ENCODE measurements around the gene MEA1. TPM values are rescaled to one million over a fixed set of nuclear protein-coding genes. Genes with fewer than 3 reads are reported as not detected.
"Not testable (repeated sequence)": the region's sequence is repeated elsewhere in the genome, so short reads cannot be mapped to it uniquely, and the experiment has no call there.

Gene MEA1
- total and polyA plus RNA-seq, 5 donors from 2014 or later, result 27.6 to 121 (median 76.1) TPM

- Mint-ChIP-seq H3K4me1 (peaks cover 0 to 23% (median 18%) of the 10 kb centered on the region in 4 donors), H3K36me3 (peaks cover 30% of the 10 kb centered on the region), H3K9me3 (no peaks in the 10 kb centered on the region), H3K27ac (no peak overlapping the region), H3K27me3 (no peaks in the 10 kb centered on the region), H3K4me3 (peak overlapping the region in 1 of 4 donors; percentile 54)
- Histone ChIP-seq H3K27me3 (ENCODE audit: control insufficient read depth, insufficient read depth, low read length) (no peaks in the 10 kb centered on the region), H3K4me3 (ENCODE audit: low read depth, low read length) (no peak overlapping the region), H3K27ac (ENCODE audit: insufficient read depth, low read length, poor library complexity, severe bottlenecking) (no peak overlapping the region), H3K4me1 (ENCODE audit: control insufficient read depth, insufficient read depth, low read length, poor library complexity, severe bottlenecking) (peaks cover 10% of the 10 kb centered on the region), H3K36me3 (ENCODE audit: control insufficient read depth, insufficient read depth, low read length) (peaks cover 30% of the 10 kb centered on the region), H3K9me3 (ENCODE audit: control insufficient read depth in 2 of 2, low read length in 2 of 2) (no peaks in the 10 kb centered on the region)
- DNase-seq (no peak), ATAC-seq (ENCODE audit: low read depth in 2 of 2) (no peak)
Measured at GRCh38 chr6:43047998-43048397, 34.3 kb upstream of the MEA1 start.

GRCh38 chr6:43045371-43045930 lies 31.7 kb upstream of the MEA1 start:
- DNase-seq (no peak), ATAC-seq (ENCODE audit: low read depth in 2 of 2) (no peak)
- no peaks in the 10 kb centered on the region for H3K27me3 Mint-ChIP-seq
- H3K4me3 Mint-ChIP-seq, result no peak overlapping the region
- H3K27ac Mint-ChIP-seq, result no peak overlapping the region
- Histone ChIP-seq H3K36me3 (ENCODE audit: control insufficient read depth, insufficient read depth, low read length) (peaks cover 30% of the 10 kb centered on the region), H3K27ac (ENCODE audit: insufficient read depth, low read length, poor library complexity, severe bottlenecking) (no peak overlapping the region), H3K9me3 (ENCODE audit: control insufficient read depth in 2 of 2, low read length in 2 of 2) (no peaks in the 10 kb centered on the region), H3K4me3 (ENCODE audit: low read depth, low read length) (no peak overlapping the region), H3K4me1 (ENCODE audit: control insufficient read depth, insufficient read depth, low read length, poor library complexity, severe bottlenecking) (no peaks in the 10 kb centered on the region), H3K27me3 (ENCODE audit: control insufficient read depth, insufficient read depth, low read length) (no peaks in the 10 kb centered on the region)
- peaks cover 32% of the 10 kb centered on the region for H3K36me3 Mint-ChIP-seq
- no peaks in the 10 kb centered on the region for H3K9me3 Mint-ChIP-seq
- H3K4me1 Mint-ChIP-seq, result peaks cover 0 to 5% (median under 1%) of the 10 kb centered on the region in 4 donors

GRCh38 chr6:43043310-43043709 lies 29.6 kb upstream of the MEA1 start:
- Mint-ChIP-seq H3K36me3 (peaks cover 30% of the 10 kb centered on the region), H3K4me3 (no peak overlapping the region)

GRCh38 chr6:43041475-43041874 lies 27.7 kb upstream of the MEA1 start:
- H3K4me1 Mint-ChIP-seq; H3K9me3 ChIP-seq (ENCODE audit: control insufficient read depth in 2 of 2, low read length in 2 of 2); H3K4me3 Mint-ChIP-seq; H3K27me3 ChIP-seq (ENCODE audit: control insufficient read depth, insufficient read depth, low read length); H3K9me3 Mint-ChIP-seq; H3K4me1 ChIP-seq (ENCODE audit: control insufficient read depth, insufficient read depth, low read length, poor library complexity, severe bottlenecking); H3K27ac ChIP-seq (ENCODE audit: insufficient read depth, low read length, poor library complexity, severe bottlenecking); H3K4me3 ChIP-seq (ENCODE audit: low read depth, low read length); DNase-seq; ATAC-seq (ENCODE audit: low read depth in 2 of 2); H3K27ac Mint-ChIP-seq; H3K27me3 Mint-ChIP-seq: not testable (repeated sequence)
- peaks cover 35% of the 10 kb centered on the region for H3K36me3 Mint-ChIP-seq
- peaks cover 32% of the 10 kb centered on the region for H3K36me3 ChIP-seq (ENCODE audit: control insufficient read depth, insufficient read depth, low read length)

More at GRCh38 chr6:43043310-43043709, 29.6 kb upstream of the MEA1 start:
- Histone ChIP-seq H3K36me3 (ENCODE audit: control insufficient read depth, insufficient read depth, low read length) (peaks cover 31% of the 10 kb centered on the region), H3K27ac (ENCODE audit: insufficient read depth, low read length, poor library complexity, severe bottlenecking) (no peak overlapping the region), H3K9me3 (ENCODE audit: control insufficient read depth in 2 of 2, low read length in 2 of 2) (no peaks in the 10 kb centered on the region), H3K27me3 (ENCODE audit: control insufficient read depth, insufficient read depth, low read length) (no peaks in the 10 kb centered on the region), H3K4me1 (ENCODE audit: control insufficient read depth, insufficient read depth, low read length, poor library complexity, severe bottlenecking) (no peaks in the 10 kb centered on the region), H3K4me3 (ENCODE audit: low read depth, low read length) (no peak overlapping the region)
- no peak overlapping the region for H3K27ac Mint-ChIP-seq
- H3K9me3 Mint-ChIP-seq, result no peaks in the 10 kb centered on the region
- ATAC-seq (ENCODE audit: low read depth in 2 of 2) (no peak), DNase-seq (no peak)
- no peaks in the 10 kb centered on the region for H3K27me3 Mint-ChIP-seq
- peaks cover 0 to 2% (median 0%) of the 10 kb centered on the region in 4 donors for H3K4me1 Mint-ChIP-seq

- Histone ChIP-seq H3K27me3 (ENCODE audit: control insufficient read depth, insufficient read depth, low read length) (no peaks in the 10 kb centered on the region), H3K27ac (ENCODE audit: insufficient read depth, low read length, poor library complexity, severe bottlenecking) (no peak overlapping the region), H3K36me3 (ENCODE audit: control insufficient read depth, insufficient read depth, low read length) (peaks cover 28% of the 10 kb centered on the region), H3K4me1 (ENCODE audit: control insufficient read depth, insufficient read depth, low read length, poor library complexity, severe bottlenecking) (no peaks in the 10 kb centered on the region), H3K4me3 (ENCODE audit: low read depth, low read length) (no peak overlapping the region), H3K9me3 (ENCODE audit: control insufficient read depth in 2 of 2, low read length in 2 of 2) (no peaks in the 10 kb centered on the region)
- peak overlapping the region in 1 of 4 donors; percentile 35 for H3K4me3 Mint-ChIP-seq
- peaks cover 0 to 2% (median 0%) of the 10 kb centered on the region in 4 donors for H3K4me1 Mint-ChIP-seq
- no peak for ATAC-seq (ENCODE audit: low read depth in 2 of 2)
- no peaks in the 10 kb centered on the region for H3K9me3 Mint-ChIP-seq
- peaks cover 31% of the 10 kb centered on the region for H3K36me3 Mint-ChIP-seq
- peak overlapping the region in 1 of 3 donors; percentile 76 for H3K27ac Mint-ChIP-seq
- H3K27me3 Mint-ChIP-seq, result no peaks in the 10 kb centered on the region
- no peak for DNase-seq
Measured at GRCh38 chr6:43040542-43041257, 27.0 kb upstream of the MEA1 start.

- H3K27ac Mint-ChIP-seq, result peak overlapping the region in 1 of 3 donors; percentile 25
- no peak overlapping the region for H3K27ac ChIP-seq (ENCODE audit: insufficient read depth, low read length, poor library complexity, severe bottlenecking)
Measured at GRCh38 chr6:43038727-43039126, 25.0 kb upstream of the MEA1 start.

GRCh38 chr6:43037706-43038105 lies 24.0 kb upstream of the MEA1 start:
- H3K9me3 ChIP-seq (ENCODE audit: control insufficient read depth in 2 of 2, low read length in 2 of 2), result no peaks in the 10 kb centered on the region
- peaks cover 35% of the 10 kb centered on the region for H3K36me3 Mint-ChIP-seq

More at GRCh38 chr6:43038727-43039126, 25.0 kb upstream of the MEA1 start:
- Mint-ChIP-seq H3K4me3 (no peak overlapping the region), H3K9me3 (no peaks in the 10 kb centered on the region), H3K27me3 (no peaks in the 10 kb centered on the region), H3K4me1 (peaks cover 0 to 4% (median 0%) of the 10 kb centered on the region in 4 donors), H3K36me3 (peaks cover 34% of the 10 kb centered on the region)
- Histone ChIP-seq H3K9me3 (ENCODE audit: control insufficient read depth in 2 of 2, low read length in 2 of 2) (no peaks in the 10 kb centered on the region), H3K4me3 (ENCODE audit: low read depth, low read length) (no peak overlapping the region), H3K27me3 (ENCODE audit: control insufficient read depth, insufficient read depth, low read length) (no peaks in the 10 kb centered on the region), H3K36me3 (ENCODE audit: control insufficient read depth, insufficient read depth, low read length) (peaks cover 29% of the 10 kb centered on the region), H3K4me1 (ENCODE audit: control insufficient read depth, insufficient read depth, low read length, poor library complexity, severe bottlenecking) (no peaks in the 10 kb centered on the region)
- ATAC-seq (ENCODE audit: low read depth in 2 of 2) (no peak), DNase-seq (no peak)

More at GRCh38 chr6:43037706-43038105, 24.0 kb upstream of the MEA1 start:
- Mint-ChIP-seq H3K4me3 (no peak overlapping the region), H3K9me3 (no peaks in the 10 kb centered on the region), H3K4me1 (peaks cover 0 to 7% (median 1%) of the 10 kb centered on the region in 4 donors), H3K27ac (peak overlapping the region in 1 of 3 donors; percentile 86), H3K27me3 (no peaks in the 10 kb centered on the region)
- Histone ChIP-seq H3K4me1 (ENCODE audit: control insufficient read depth, insufficient read depth, low read length, poor library complexity, severe bottlenecking) (no peaks in the 10 kb centered on the region), H3K4me3 (ENCODE audit: low read depth, low read length) (no peak overlapping the region), H3K27ac (ENCODE audit: insufficient read depth, low read length, poor library complexity, severe bottlenecking) (no peak overlapping the region), H3K27me3 (ENCODE audit: control insufficient read depth, insufficient read depth, low read length) (no peaks in the 10 kb centered on the region), H3K36me3 (ENCODE audit: control insufficient read depth, insufficient read depth, low read length) (peaks cover 34% of the 10 kb centered on the region)
- no peak for ATAC-seq (ENCODE audit: low read depth in 2 of 2)
- no peak for DNase-seq

All from CD4-positive, CD25-positive, alpha-beta regulatory T cell (primary cell).